Mucosa of descending colon (tissue), 3 donors: Measurements from ENCODE around the gene PPP2CA. TPM values are rescaled to one million over a fixed set of nuclear protein-coding genes. Genes with fewer than 3 reads are reported as not detected.

ENCODE experiments used
- ATAC-seq: fragments of 200-7000 bp; cut with Tn5 transposase; one replicate; pipeline ENCODE4 v1.9.1; 2020; ENCODE audit warnings: mild to moderate bottlenecking, moderate library complexity
- DNase-seq, 3 donors: peaks; one replicate each; pipeline ENCODE4 v3.0.0-alpha.2; 2020
- H3K36me3 ChIP-seq: fragments of 200-600 bp; one replicate; pipeline ENCODE4 v1.8.0; 2021; ENCODE audit warnings: low read depth, mild to moderate bottlenecking
- H3K4me1 ChIP-seq: fragments of 200-600 bp; one replicate; pipeline ENCODE4 v1.8.0; 2021; ENCODE audit warnings: low read depth, mild to moderate bottlenecking
- H3K4me3 ChIP-seq: fragments of 200-600 bp; one replicate; pipeline ENCODE4 v1.8.0; 2021; ENCODE audit warnings: mild to moderate bottlenecking
- H3K9me3 ChIP-seq: fragments of 200-600 bp; one replicate; pipeline ENCODE4 v1.8.0; 2021; ENCODE audit warnings: mild to moderate bottlenecking
- CTCF ChIP-seq: fragments of 200-600 bp; IDR thresholded peaks from one replicate; pipeline ENCODE4 v1.8.0; 2022; ENCODE audit warnings: antibody characterized with exemption, mild to moderate bottlenecking
- intact Hi-C, 2 donors: fragments of 100-400 bp; cut with DNase I in 1 of 2; cut with micrococcal nuclease in 1 of 2; formaldehyde crosslinking; loops; one replicate each; pipeline versions ENCODE4 v1.11.0 to v1.11.1; 2022; cut with DNase I, micrococcal nuclease
- total RNA-seq, 3 donors: library from RNA; stranded (reverse); fragmentation: NEBNext Ultra II Directional in 2 of 3; extraction: Animal tissue kit (Norgen Biotek cat#: 25700) in 2 of 3; gene quantifications; one replicate each; pipeline versions ENCODE4 v1.2.1 to v1.2.4, GENCODE V29; 2021 to 2023
- donor health status: DM: no; HTN: no; CAD: no; lungs with moderate emphysema.
- donor health status: DM: no; HTN: no; CAD: no.
- donor health status: DM: no; HTN: yes; CAD: no.

The PPP2CA gene
- total RNA-seq, 3 donors from 2014 or later, result 93.9 to 120 (median 115) TPM

GRCh38 chr5:134195666-134196065 lies 30.2 kb downstream of the PPP2CA start:
- Histone ChIP-seq H3K4me1 (no peaks in the 10 kb centered on the region), H3K4me3 (no peak overlapping the region), H3K36me3 (no peaks in the 10 kb centered on the region), H3K9me3 (no peaks in the 10 kb centered on the region)
- no peak for ATAC-seq
- intact Hi-C loops, result no loop called here
- no peak for TF ChIP-seq CTCF
- DNase-seq, result no peak

- Histone ChIP-seq H3K9me3 (no peaks in the 10 kb centered on the region), H3K36me3 (no peaks in the 10 kb centered on the region), H3K4me1 (no peaks in the 10 kb centered on the region), H3K4me3 (no peak overlapping the region)
- intact Hi-C loops, result no loop called here
- no peak for TF ChIP-seq CTCF
- DNase-seq (no peak), ATAC-seq (no peak)
Measured at GRCh38 chr5:134189031-134189430, 36.8 kb downstream of the PPP2CA start.

GRCh38 chr5:134188092-134188491 lies 37.8 kb downstream of the PPP2CA start:
- no peaks in the 10 kb centered on the region for H3K36me3 ChIP-seq
- ATAC-seq (no peak), DNase-seq (no peak)
- no peak overlapping the region for H3K4me3 ChIP-seq
- intact Hi-C loops, result no loop called here
- no peaks in the 10 kb centered on the region for H3K9me3 ChIP-seq
- no peaks in the 10 kb centered on the region for H3K4me1 ChIP-seq
- TF ChIP-seq CTCF, result no peak

GRCh38 chr5:134184155-134185135 lies 41.4 kb downstream of the PPP2CA start:
- Histone ChIP-seq H3K4me1 (no peaks in the 10 kb centered on the region), H3K4me3 (no peak overlapping the region), H3K36me3 (no peaks in the 10 kb centered on the region), H3K9me3 (no peaks in the 10 kb centered on the region)
- DNase-seq, result peak; percentile 64 to 83 (median 76)
- intact Hi-C loops, result loop anchor here (2.0 kb wide), 1 partner anchor 104 kb away; no protein-coding TSS in a partner anchor
- ATAC-seq, result peak; percentile 96
- TF ChIP-seq CTCF, result peak; percentile 84

- Histone ChIP-seq H3K9me3 (no peaks in the 10 kb centered on the region), H3K36me3 (no peaks in the 10 kb centered on the region), H3K4me3 (no peak overlapping the region), H3K4me1 (peaks cover under 1% of the 10 kb centered on the region)
- no peak for DNase-seq
- ATAC-seq, result peak; percentile 47
- intact Hi-C loops, result no loop called here
- no peak for TF ChIP-seq CTCF
Measured at GRCh38 chr5:134183481-134183880, 42.4 kb downstream of the PPP2CA start.
